NCI-H2227 (cell line): ENCODE data around the gene TRIO.

Experiments
- DNase-seq: peaks from one replicate; lab custom pipeline; 2025; ENCODE audit not compliant: unreplicated experiment; lab: John Stamatoyannopoulos, UW

The TRIO gene

GRCh38 chr5:14184725-14185124 lies 41.6 kb downstream of the TRIO start:
- DNase-seq, result no peak

GRCh38 chr5:14185326-14186058 lies 42.4 kb downstream of the TRIO start:
- DNase-seq, result no peak

- no peak for DNase-seq
These were observed 43.1 kb downstream of the TRIO start for GRCh38 chr5:14186059-14186830.

DNA sequence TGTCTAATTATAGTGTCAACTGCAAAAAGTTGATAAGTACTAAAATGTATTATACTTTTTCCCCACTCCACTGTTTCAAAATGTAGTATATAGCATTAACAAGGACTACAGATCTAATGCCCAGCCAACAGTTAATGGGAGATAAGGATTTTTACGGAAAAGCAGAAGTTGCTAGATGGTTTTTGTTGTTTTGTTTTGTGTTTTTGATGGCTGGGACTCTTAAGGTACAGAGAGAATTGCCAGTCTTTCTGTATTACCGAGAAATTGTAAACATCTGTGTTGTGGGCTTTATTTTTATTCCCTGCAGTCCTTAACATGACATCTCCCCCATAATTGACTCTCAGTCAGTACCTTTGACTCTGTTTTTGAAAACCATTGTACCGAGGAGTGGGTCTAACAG lies 44.0 kb downstream of the TRIO start:
- DNase-seq, result no peak

DNA sequence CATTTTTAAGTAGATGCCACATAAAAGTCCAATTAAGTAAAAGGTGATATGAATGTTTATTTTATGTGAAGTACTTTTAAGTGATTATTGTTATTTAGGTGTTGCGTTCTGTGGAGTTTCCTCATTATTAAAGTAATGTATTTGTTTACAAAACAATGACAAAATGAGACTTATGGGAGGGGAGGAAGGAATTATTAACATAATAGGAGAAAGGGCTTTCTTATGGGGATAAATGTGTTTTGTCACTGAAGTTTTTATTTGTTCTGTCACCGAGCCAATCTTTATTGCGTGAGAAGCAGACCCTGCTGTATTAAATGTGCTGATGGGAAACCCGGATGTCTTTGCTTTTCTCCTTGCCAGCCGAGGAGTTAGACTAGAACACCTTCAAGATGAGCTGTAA lies 44.5 kb downstream of the TRIO start:
- no peak for DNase-seq

GRCh38 chr5:14188778-14189177 lies 45.6 kb downstream of the TRIO start:
- no peak for DNase-seq

DNA sequence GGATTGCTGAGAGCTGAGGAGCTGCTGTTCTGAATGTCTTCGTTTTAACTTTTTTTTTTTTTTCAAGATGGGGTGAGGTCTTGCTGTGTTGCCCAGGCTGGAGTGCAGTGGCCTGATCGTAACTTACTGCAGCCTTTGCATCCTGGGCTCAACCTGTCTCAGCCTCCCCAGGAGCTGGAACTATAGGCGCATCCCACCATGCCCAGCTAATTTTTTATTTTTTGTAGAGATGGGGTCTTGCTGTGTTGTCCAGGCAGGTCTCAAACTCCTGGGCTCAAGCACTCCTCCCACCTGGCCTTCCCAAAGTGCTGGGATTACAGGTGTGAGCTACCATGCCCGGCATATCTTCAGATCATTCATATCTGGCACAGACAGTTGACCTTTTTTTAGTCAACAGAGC lies 46.5 kb downstream of the TRIO start:
- no peak for DNase-seq

DNA sequence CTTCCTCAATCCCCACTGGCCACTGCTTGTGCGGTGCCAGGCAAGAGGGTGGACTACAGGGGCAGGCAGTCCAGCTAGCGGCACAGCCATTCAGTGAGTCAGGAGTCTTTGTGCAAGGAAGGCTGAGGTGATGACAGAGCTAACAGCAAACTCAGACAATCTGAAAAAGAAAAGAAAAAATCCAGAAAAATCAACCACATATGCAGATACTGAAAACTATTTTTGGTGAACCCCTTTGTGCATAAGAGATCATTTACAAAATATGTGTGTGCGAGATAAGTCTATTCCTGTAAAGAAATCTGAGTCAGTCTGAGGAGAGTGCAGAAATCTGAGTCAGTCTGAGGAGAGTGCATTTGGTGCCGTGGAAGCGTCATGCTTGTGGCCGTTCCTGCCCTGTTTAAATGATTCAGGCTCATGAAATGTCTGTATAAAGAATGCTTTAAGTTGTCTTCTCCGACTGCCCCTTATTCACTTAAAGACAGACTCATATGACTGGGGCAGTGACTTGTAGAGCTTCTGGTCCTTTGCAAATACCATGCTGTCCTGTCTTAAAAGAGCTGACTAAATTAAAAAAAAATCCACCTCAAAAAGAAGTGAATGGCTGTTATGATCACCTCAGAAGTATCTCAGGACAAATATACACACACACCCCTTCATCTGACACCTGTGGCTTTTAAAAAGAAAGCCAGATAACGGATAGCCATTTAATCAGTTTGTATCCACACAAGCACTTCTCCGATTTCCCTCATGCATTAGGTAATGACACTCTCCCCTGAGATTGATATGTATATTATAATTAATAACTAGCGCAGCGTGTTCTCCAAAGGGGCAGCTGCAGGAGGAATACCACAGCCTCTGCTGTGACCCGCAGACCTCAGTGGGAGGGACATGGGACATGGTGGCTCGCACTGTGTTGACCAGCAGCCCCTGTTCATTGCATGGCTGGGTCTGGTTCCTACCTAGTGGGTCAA lies 47.3 kb downstream of the TRIO start:
- peak; percentile 10 for DNase-seq

- DNase-seq, result no peak
These were observed 48.2 kb downstream of the TRIO start for GRCh38 chr5:14191325-14191724.

GRCh38 chr5:14193496-14193895 lies 50.4 kb downstream of the TRIO start:
- no peak for DNase-seq

DNA sequence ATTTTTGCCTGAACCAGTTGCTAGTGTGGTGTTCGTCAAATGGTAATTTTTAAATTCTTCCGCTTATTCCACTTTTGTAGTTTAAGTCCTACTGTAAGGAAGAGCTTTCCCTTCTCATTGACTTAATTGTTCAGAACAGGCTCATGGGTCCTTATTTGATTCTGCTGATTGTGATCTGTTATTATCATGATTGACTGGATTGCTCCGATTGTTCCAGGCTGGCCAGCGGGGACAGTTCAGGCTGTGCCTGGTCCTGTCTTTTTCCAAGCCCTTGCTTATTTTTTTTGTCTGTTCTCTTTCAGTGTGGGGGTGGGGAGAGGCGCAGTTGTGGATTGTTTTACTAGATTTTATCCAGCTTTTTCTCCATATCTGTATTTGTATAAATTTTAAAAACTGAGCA lies 52.4 kb downstream of the TRIO start:
- no peak for DNase-seq

GRCh38 chr5:14197056-14197455 lies 53.9 kb downstream of the TRIO start:
- peak; percentile 58 for DNase-seq

- peak; percentile 70 for DNase-seq
These were observed 56.8 kb downstream of the TRIO start for GRCh38 chr5:14199902-14200301.

DNA sequence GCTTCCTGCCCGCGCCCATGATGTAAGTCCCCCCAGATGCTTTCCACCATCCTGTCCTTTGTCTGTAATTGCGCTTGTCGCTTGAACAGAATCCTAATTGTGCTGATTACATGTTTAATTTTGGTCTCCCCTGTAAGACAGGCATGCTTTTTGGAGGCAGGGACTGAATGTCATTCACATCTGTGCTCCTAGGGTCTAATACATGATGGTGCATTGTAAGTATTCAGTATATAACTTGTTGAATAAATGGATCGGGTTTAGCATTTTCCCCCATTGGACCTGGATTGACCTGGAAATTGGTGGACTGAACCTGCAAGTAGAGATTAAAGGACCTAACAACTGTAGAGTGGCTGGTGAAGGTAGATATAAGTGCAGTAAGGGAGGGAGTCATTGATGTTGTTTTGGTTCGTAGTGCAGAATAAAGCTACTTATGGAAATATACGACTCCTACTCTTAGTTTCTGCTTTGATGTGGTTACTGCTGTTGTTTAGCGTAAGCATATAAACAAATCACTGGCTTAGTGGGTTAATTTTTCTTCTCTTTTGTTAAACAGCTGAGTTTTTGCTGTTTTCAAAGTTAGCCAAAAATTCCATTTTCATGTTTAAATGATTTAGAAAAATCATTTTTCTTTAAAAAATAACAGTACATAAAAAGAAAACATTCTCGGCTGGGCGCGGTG lies 57.3 kb downstream of the TRIO start:
- DNase-seq, result no peak

DNA sequence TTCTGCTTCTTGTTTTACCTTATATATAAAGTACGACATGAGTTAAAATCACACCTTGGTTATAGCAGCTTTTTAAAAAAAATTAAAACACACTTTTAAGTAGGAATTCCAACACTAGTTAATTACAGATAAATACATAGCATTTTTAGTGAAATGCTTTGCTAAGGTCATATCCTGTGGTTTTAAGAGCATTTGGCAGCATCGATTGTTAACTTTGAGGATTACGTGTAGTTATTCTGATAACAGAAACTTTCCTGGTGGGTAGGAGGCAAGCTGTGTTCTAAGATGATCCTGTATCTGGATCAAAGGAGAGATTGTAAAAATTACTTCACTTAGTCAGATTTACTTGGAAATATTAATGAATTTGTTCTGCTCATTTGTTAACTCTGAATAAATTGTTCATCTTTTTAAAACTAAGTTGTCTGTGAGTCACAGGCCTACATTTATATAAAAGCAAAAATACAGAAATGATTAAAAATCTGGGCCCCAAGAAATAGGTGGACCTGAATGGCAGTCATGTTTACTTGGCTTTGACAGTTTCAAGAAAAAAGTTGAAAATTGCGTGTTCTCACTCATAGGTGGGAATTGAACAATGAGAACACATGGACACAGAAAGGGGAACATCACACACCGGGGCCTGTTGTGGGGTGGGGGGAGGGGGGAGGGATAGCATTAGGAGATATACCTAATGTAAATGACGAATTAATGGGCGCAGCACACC lies 58.3 kb downstream of the TRIO start:
- no peak for DNase-seq

DNA sequence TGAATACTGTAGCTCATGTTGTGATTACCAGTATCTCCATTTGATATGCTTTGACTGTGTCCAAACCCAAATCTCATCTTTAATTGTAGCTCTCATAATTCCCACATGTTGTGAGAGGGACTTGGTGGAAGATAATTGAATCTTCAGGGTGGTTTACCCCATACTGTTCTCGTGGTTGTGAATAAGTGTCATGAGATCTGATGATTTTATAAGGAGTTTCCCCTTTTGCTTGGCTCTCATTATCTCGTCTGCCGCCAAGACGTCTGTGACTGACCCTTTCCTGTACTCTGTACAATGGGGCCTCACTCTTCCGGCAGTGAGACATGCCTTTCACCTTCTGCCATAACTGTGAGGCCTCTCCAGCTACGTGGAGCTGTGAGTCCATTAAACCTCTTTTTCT lies 59.3 kb downstream of the TRIO start:
- peak; percentile 32 for DNase-seq

DNA sequence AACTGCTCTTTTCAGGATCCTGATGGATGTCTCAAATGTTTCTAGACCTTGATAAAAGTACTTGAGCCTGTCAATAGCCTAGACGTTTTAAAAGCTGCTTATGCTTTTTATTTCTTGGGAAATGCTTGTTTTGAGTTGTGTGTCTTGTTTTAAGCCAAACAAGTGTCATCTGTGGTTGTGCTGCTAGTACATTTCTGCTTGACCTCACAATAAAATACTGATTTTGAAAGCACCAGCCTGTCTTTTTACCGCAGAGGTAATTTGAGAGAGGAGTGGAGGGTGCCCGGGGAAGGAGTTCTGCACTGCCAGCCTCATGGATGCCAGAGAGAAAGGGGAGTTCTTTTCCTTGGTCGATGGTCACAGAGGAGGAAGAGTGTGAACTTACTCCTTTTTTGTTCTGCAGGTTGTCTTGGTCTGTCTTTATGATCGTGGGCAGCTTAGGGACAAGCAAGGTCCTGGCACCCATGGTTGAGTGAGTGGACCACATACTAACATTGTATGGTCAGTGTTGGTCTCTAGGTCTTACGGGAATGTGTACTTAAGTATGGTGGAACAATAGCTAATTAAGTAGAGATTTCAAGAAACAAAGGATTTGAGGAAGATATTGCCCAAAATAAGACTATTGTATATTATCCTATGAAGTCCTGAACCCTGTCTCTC lies 61.0 kb downstream of the TRIO start:
- DNase-seq, result no peak

GRCh38 chr5:14204785-14205321 lies 61.7 kb downstream of the TRIO start:
- DNase-seq, result peak; percentile 17

DNA sequence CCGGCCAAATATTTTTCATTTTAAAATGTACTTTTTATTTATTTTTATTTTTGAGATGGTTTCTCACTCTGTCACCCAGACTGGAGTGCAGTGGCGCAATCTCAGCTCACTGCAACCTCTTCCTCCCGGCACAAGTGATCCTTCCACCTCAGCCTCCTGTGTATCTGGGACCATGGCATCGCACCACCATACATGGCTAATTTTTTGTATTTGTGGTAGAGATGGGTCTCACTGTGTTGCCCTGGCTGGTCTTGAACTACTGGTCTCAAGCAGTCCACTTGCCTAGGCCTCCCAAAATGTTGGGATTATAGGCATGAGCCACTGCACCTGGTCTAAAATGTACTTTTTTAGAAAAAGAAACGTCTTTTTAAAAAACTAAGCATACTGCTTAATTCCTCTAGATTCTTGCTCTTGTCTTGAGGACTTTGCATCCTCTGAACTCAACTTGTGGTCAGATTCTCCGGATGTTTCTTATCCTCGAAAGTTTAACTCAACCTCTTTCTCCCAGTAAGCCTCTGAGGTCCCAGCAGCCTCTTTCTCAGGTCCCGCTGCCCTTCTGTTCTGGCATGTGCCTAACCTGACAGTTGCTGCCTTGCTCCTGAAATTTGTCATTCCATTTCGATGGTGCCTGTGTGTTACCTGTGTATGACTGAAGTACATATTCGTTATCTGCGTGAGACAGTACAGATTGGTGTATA lies 63.0 kb downstream of the TRIO start:
- no peak for DNase-seq
